Measurements from ENCODE around the gene CHSY3.

The CHSY3 gene

GRCh38 chr5:130092991-130093390 lies 188.7 kb downstream of the CHSY3 start:
- no peak overlapping the region for H3K4me3 ChIP-seq (ENCODE audit: low read length)
- DNase-seq (ENCODE audit: low read depth), result no peak
- TF ChIP-seq CTCF (conservative IDR thresholded peaks at IDR 0.05; ENCODE audit: low read depth, low read length), result no peak

GRCh38 chr5:130096483-130096882 lies 192.2 kb downstream of the CHSY3 start:
- TF ChIP-seq CTCF (conservative IDR thresholded peaks at IDR 0.05; ENCODE audit: low read depth, low read length), result no peak
- DNase-seq (ENCODE audit: low read depth), result no peak
- H3K4me3 ChIP-seq (ENCODE audit: low read length), result no peak overlapping the region

GRCh38 chr5:130099008-130099407 lies 194.7 kb downstream of the CHSY3 start:
- TF ChIP-seq CTCF (conservative IDR thresholded peaks at IDR 0.05; ENCODE audit: low read depth, low read length), result no peak
- DNase-seq (ENCODE audit: low read depth), result no peak
- H3K4me3 ChIP-seq (ENCODE audit: low read length), result no peak overlapping the region

- DNase-seq (ENCODE audit: low read depth), result no peak
These were observed 198.1 kb downstream of the CHSY3 start for GRCh38 chr5:130102375-130102774.

GRCh38 chr5:130102960-130103359 lies 198.7 kb downstream of the CHSY3 start:
- DNase-seq (ENCODE audit: low read depth), result no peak
- no peak overlapping the region for H3K4me3 ChIP-seq (ENCODE audit: low read length)
- TF ChIP-seq CTCF (conservative IDR thresholded peaks at IDR 0.05; ENCODE audit: low read depth, low read length), result no peak

More at GRCh38 chr5:130102375-130102774, 198.1 kb downstream of the CHSY3 start:
- TF ChIP-seq CTCF (conservative IDR thresholded peaks at IDR 0.05; ENCODE audit: low read depth, low read length), result no peak
- H3K4me3 ChIP-seq (ENCODE audit: low read length), result no peak overlapping the region

- no peak for TF ChIP-seq CTCF (conservative IDR thresholded peaks at IDR 0.05; ENCODE audit: low read depth, low read length)
- DNase-seq (ENCODE audit: low read depth), result no peak
These were observed 200.8 kb downstream of the CHSY3 start for GRCh38 chr5:130104895-130105688.

GRCh38 chr5:130106480-130106879 lies 202.2 kb downstream of the CHSY3 start:
- TF ChIP-seq CTCF (conservative IDR thresholded peaks at IDR 0.05; ENCODE audit: low read depth, low read length), result no peak
- DNase-seq (ENCODE audit: low read depth), result no peak
- H3K4me3 ChIP-seq (ENCODE audit: low read length), result no peak overlapping the region

More at GRCh38 chr5:130104895-130105688, 200.8 kb downstream of the CHSY3 start:
- no peak overlapping the region for H3K4me3 ChIP-seq (ENCODE audit: low read length)
